CD4-positive, alpha-beta T cell (primary cell): ENCODE results near the gene LRRC45. TPM values are rescaled to one million over a fixed set of nuclear protein-coding genes. Genes with fewer than 3 reads are reported as not detected.

Experiments used
- ATAC-seq: fragments of 200-7000 bp; cut with Tn5 transposase; one replicate; pipeline ENCODE4 v1.10.0; 2022; ENCODE audit warnings: mild to moderate bottlenecking; ENCODE audit not compliant: poor library complexity
- CTCF ChIA-PET: fragments of 350-600 bp; sonication (Branson Sonifier 250); formaldehyde crosslinking; loops from one replicate; lab custom pipeline; 2021; ENCODE audit warnings: antibody characterized with exemption, inconsistent platforms; lab: Charles Lee
- POLR2A ChIA-PET: fragments of 350-600 bp; sonication (Branson Sonifier 250); formaldehyde crosslinking; loops from one replicate; lab custom pipeline; 2021; ENCODE audit warnings: antibody characterized with exemption, inconsistent platforms; lab: Charles Lee
- DNase-seq, 14 experiments: peaks; one replicate each; pipeline ENCODE4 v3.0.0-alpha.2; 2013 to 2020; ENCODE audit warnings: mixed read lengths in 2 of 14
- H3K27ac ChIP-seq, 2 donors: one replicate each; pipeline versions ENCODE4 v1.5.1 to v1.7.0; 2013; ENCODE audit warnings: low read length in 2 of 2, low read depth in 1 of 2, mild to moderate bottlenecking in 1 of 2
- H3K27me3 ChIP-seq, 2 experiments: 1 replicate in 1 of 2; 2 replicates in 1 of 2; pipeline versions ENCODE4 v1.6.1 to v1.7.0; 2013; ENCODE audit warnings: low read length in 2 of 2, control low read depth in 1 of 2, mild to moderate bottlenecking in 1 of 2, moderate library complexity in 1 of 2; ENCODE audit not compliant: insufficient read depth in 2 of 2, control insufficient read depth in 1 of 2
- H3K36me3 ChIP-seq: one replicate; pipeline ENCODE4 v1.6.1; 2013; ENCODE audit warnings: low read length, control low read depth; ENCODE audit not compliant: insufficient read depth
- H3K4me1 ChIP-seq: one replicate; pipeline ENCODE4 v1.6.1; 2013; ENCODE audit warnings: low read length, control low read depth; ENCODE audit not compliant: insufficient read depth
- H3K4me3 ChIP-seq: one replicate; pipeline ENCODE4 v1.5.1; 2013; ENCODE audit warnings: mild to moderate bottlenecking, low read length, moderate library complexity
- H3K9me3 ChIP-seq, 2 experiments: 1 replicate in 1 of 2; 2 replicates in 1 of 2; pipeline versions ENCODE4 v1.6.1 to v1.7.0; 2013; ENCODE audit warnings: low read length in 2 of 2, mild to moderate bottlenecking in 2 of 2, control low read depth in 1 of 2, moderate library complexity in 1 of 2; ENCODE audit not compliant: control insufficient read depth in 1 of 2, insufficient read depth in 1 of 2
- H3K27ac Mint-ChIP-seq: one replicate; pipeline ENCODE4 v1.8.0; 2020; ENCODE audit warnings: mixed read lengths
- H3K27me3 Mint-ChIP-seq: one replicate; pipeline ENCODE4 v1.8.0; 2021; ENCODE audit warnings: mixed read lengths
- H3K36me3 Mint-ChIP-seq: one replicate; pipeline ENCODE4 v1.8.0; 2021; ENCODE audit warnings: low read depth, mixed read lengths
- H3K4me1 Mint-ChIP-seq: one replicate; pipeline ENCODE4 v1.8.0; 2021; ENCODE audit warnings: low read depth, mixed read lengths
- H3K4me3 Mint-ChIP-seq: one replicate; pipeline ENCODE4 v1.8.0; 2020; ENCODE audit warnings: mild to moderate bottlenecking, mixed read lengths
- H3K9me3 Mint-ChIP-seq: one replicate; pipeline ENCODE4 v1.8.0; 2020; ENCODE audit warnings: mixed read lengths
- CTCF ChIP-seq: fragments of 200-600 bp; IDR thresholded peaks from one replicate; pipeline ENCODE4 v1.8.0; 2022; ENCODE audit warnings: antibody characterized with exemption, mild to moderate bottlenecking
- intact Hi-C, 2 experiments: fragments of 100-400 bp; cut with DNase I in 1 of 2; cut with micrococcal nuclease in 1 of 2; formaldehyde crosslinking; loops; one replicate each; pipeline versions ENCODE4 v1.15.1 to v1.9.0; 2023 to 2025; cut with DNase I, micrococcal nuclease
- total RNA-seq, 174 experiments: library from RNA in 2 of 174; stranded (reverse) in 2 of 174; gene quantifications; one replicate each; pipeline ENCODE4 v1.2.3 and lab custom pipeline; 2021 to 2026

Gene LRRC45
- total RNA-seq, 2 experiments from 2014 or later, result 17.7 to 17.9 TPM

- Histone ChIP-seq H3K4me1 (peaks cover 42% of the 10 kb centered on the region), H3K4me3 (peak overlapping the region; percentile 20), H3K27me3 (no peaks in the 10 kb centered on the region), H3K27ac (no peak overlapping the region), H3K9me3 (no peaks in the 10 kb centered on the region), H3K36me3 (no peaks in the 10 kb centered on the region)
- TF ChIP-seq CTCF, result no peak
- ChIA-PET CTCF (interaction anchor here (0.6 kb wide), 1 partner anchor 468 kb away, joined by 4 read pairs; no protein-coding TSS in a partner anchor), POLR2A (interaction anchor here (1.4 to 2.5 kb wide), 3 partner anchors 9 to 95 kb away, joined by 3 to 12 read pairs (median 6); partner anchors contain the start of genes CENPX, DUS1L and LRRC45)
- intact Hi-C loops, result loop anchor here (2.0 to 10.0 kb wide), 6 partner anchors 67 to 523 kb away; partner anchors contain the start of genes FASN (in 1 of the 2), HEXD (in 1 of the 2) and OGFOD3 (in 1 of the 2)
- Mint-ChIP-seq H3K27me3 (no peaks in the 10 kb centered on the region), H3K9me3 (no peaks in the 10 kb centered on the region), H3K36me3 (peaks cover 9% of the 10 kb centered on the region), H3K27ac (no peak overlapping the region), H3K4me3 (peak overlapping the region; percentile 48), H3K4me1 (peaks cover 22% of the 10 kb centered on the region)
- DNase-seq, result peak in 6 of 14 experiments; percentile 32 to 70 (median 52)
- ATAC-seq, result peak; percentile 32
Measured at GRCh38 chr17:82031885-82032627, 9.0 kb downstream of the LRRC45 start.

- H3K4me3 ChIP-seq, result no peak overlapping the region
- no peaks in the 10 kb centered on the region for H3K9me3 Mint-ChIP-seq
- ATAC-seq, result no peak
- no peak for DNase-seq
- no peak overlapping the region for H3K27ac Mint-ChIP-seq
- no peaks in the 10 kb centered on the region for H3K36me3 ChIP-seq
- H3K27ac ChIP-seq, result no peak overlapping the region
- H3K9me3 ChIP-seq, result no peaks in the 10 kb centered on the region
- no peaks in the 10 kb centered on the region for H3K27me3 Mint-ChIP-seq
- ChIA-PET POLR2A (interaction anchor here (1.4 to 2.5 kb wide), 2 partner anchors 10 to 93 kb away, joined by 3 to 12 read pairs; partner anchors contain the start of genes CENPX and LRRC45), CTCF (no interaction called here)
- peaks cover 30% of the 10 kb centered on the region for H3K4me1 Mint-ChIP-seq
- peaks cover 50% of the 10 kb centered on the region for H3K4me1 ChIP-seq
- TF ChIP-seq CTCF, result no peak
- peaks cover 16% of the 10 kb centered on the region for H3K36me3 Mint-ChIP-seq
- intact Hi-C loops, result loop anchor here (10.0 kb wide), 5 partner anchors 91 to 521 kb away; partner anchors contain the start of genes HEXD (in 1 of the 2) and OGFOD3 (in 1 of the 2)
- H3K4me3 Mint-ChIP-seq, result peak overlapping the region; percentile 67
- no peaks in the 10 kb centered on the region for H3K27me3 ChIP-seq
Measured at GRCh38 chr17:82033359-82034085, 10.4 kb downstream of the LRRC45 start.

- no peak for TF ChIP-seq CTCF
- Mint-ChIP-seq H3K27ac (peak overlapping the region; percentile 60), H3K9me3 (no peaks in the 10 kb centered on the region), H3K36me3 (peaks cover 16% of the 10 kb centered on the region), H3K4me1 (peaks cover 30% of the 10 kb centered on the region), H3K27me3 (no peaks in the 10 kb centered on the region), H3K4me3 (peak overlapping the region; percentile 68)
- Histone ChIP-seq H3K4me1 (peaks cover 47% of the 10 kb centered on the region), H3K4me3 (no peak overlapping the region), H3K36me3 (no peaks in the 10 kb centered on the region), H3K27ac (no peak overlapping the region), H3K9me3 (no peaks in the 10 kb centered on the region), H3K27me3 (no peaks in the 10 kb centered on the region)
- ChIA-PET POLR2A (interaction anchor here (0.6 kb wide), 1 partner anchor 10 kb away, joined by 4 read pairs; no protein-coding TSS in a partner anchor), CTCF (interaction anchor here (1.7 kb wide), 1 partner anchor 75 kb away, joined by 5 read pairs; no protein-coding TSS in a partner anchor)
- intact Hi-C loops, result loop anchor here (5.0 to 10.0 kb wide), 6 partner anchors 90 to 520 kb away; partner anchors contain the start of genes HEXD (in 2 of the 2) and OGFOD3 (in 2 of the 2)
- ATAC-seq (no peak), DNase-seq (no peak)
Measured at GRCh38 chr17:82034371-82035011, 11.4 kb downstream of the LRRC45 start.
